WTC11 (cell line): ENCODE data around the gene GTF2H3. TPM values are rescaled to one million over a fixed set of nuclear protein-coding genes. Genes with fewer than 3 reads are reported as not detected.

Experiments used
- AR ChIP-seq: fragments of 250-450 bp; sonication (Bioruptor Pico); IDR thresholded peaks from 2 replicates; pipeline ENCODE4 v1.9.0; 2021; ENCODE audit warnings: mild to moderate bottlenecking
- ATF1 ChIP-seq: sonication (generic); formaldehyde crosslinking; IDR thresholded peaks from 2 replicates; pipeline ENCODE4 v1.8.1; 2023; ENCODE audit warnings: mild to moderate bottlenecking, moderate library complexity, missing genetic modification reagents
- CREM ChIP-seq: sonication (generic); formaldehyde crosslinking; IDR thresholded peaks from 2 replicates; pipeline ENCODE4 v1.8.1; 2022; ENCODE audit warnings: mild to moderate bottlenecking, missing genetic modification reagents, moderate library complexity
- ELF4 ChIP-seq: sonication (generic); formaldehyde crosslinking; IDR thresholded peaks from 2 replicates; pipeline ENCODE4 v1.8.1; 2022; ENCODE audit warnings: low read depth, mild to moderate bottlenecking, moderate library complexity, missing genetic modification reagents
- ETV6 ChIP-seq: sonication (generic); formaldehyde crosslinking; IDR thresholded peaks from 2 replicates; pipeline ENCODE4 v1.8.1; 2022; ENCODE audit warnings: mild to moderate bottlenecking, missing genetic modification reagents
- FOXK1 ChIP-seq: sonication (generic); formaldehyde crosslinking; IDR thresholded peaks from 2 replicates; pipeline ENCODE4 v1.8.0; 2022; ENCODE audit warnings: mild to moderate bottlenecking, moderate library complexity, missing genetic modification reagents
- GTF2I ChIP-seq: fragments of 250-450 bp; sonication (Bioruptor Pico); conservative IDR thresholded peaks from 2 replicates; pipeline ENCODE4 v1.4.0; 2021; ENCODE audit warnings: mild to moderate bottlenecking
- IRF1 ChIP-seq: sonication (generic); formaldehyde crosslinking; IDR thresholded peaks from 2 replicates; pipeline ENCODE4 v1.8.0; 2023; ENCODE audit warnings: missing genetic modification reagents
- JAZF1 ChIP-seq: fragments of 250-450 bp; sonication (Bioruptor Pico); IDR thresholded peaks from 2 replicates; pipeline ENCODE4 v1.9.0; 2021; ENCODE audit warnings: moderate library complexity, mild to moderate bottlenecking, inconsistent platforms
- MYBL2 ChIP-seq: sonication (generic); formaldehyde crosslinking; IDR thresholded peaks from 2 replicates; pipeline ENCODE4 v1.8.1; 2023; ENCODE audit warnings: mild to moderate bottlenecking, moderate library complexity, missing genetic modification reagents
- NFYB ChIP-seq: sonication (generic); formaldehyde crosslinking; conservative IDR thresholded peaks from 2 replicates; pipeline ENCODE4 v1.8.0; 2022; ENCODE audit warnings: low read depth, missing genetic modification reagents
- NR1H2 ChIP-seq: sonication (generic); formaldehyde crosslinking; IDR thresholded peaks from 2 replicates; pipeline ENCODE4 v1.9.0; 2021; ENCODE audit warnings: mild to moderate bottlenecking, moderate library complexity, missing genetic modification reagents
- NR3C1 ChIP-seq: sonication (generic); formaldehyde crosslinking; conservative IDR thresholded peaks from 2 replicates; pipeline ENCODE4 v1.8.1; 2023; ENCODE audit warnings: low read depth, mild to moderate bottlenecking, missing genetic modification reagents
- OVOL2 ChIP-seq: fragments of 250-450 bp; sonication (Bioruptor Pico); IDR thresholded peaks from 2 replicates; pipeline ENCODE4 v1.9.0; 2021; ENCODE audit warnings: mild to moderate bottlenecking, borderline replicate concordance
- SMAD3 ChIP-seq: sonication (generic); formaldehyde crosslinking; IDR thresholded peaks from 2 replicates; pipeline ENCODE4 v1.8.0; 2022; ENCODE audit warnings: missing genetic modification reagents, mild to moderate bottlenecking, borderline replicate concordance
- TEAD4 ChIP-seq: sonication (generic); formaldehyde crosslinking; IDR thresholded peaks from 2 replicates; pipeline ENCODE4 v1.8.0; 2022; ENCODE audit warnings: mild to moderate bottlenecking, missing genetic modification reagents
- ZNF219 ChIP-seq: sonication (generic); formaldehyde crosslinking; IDR thresholded peaks from 2 replicates; pipeline ENCODE4 v1.8.0; 2023; ENCODE audit warnings: missing genetic modification reagents, mild to moderate bottlenecking, borderline replicate concordance
- ZNF416 ChIP-seq: fragments of 250-450 bp; sonication (Bioruptor Pico); IDR thresholded peaks from 2 replicates; pipeline ENCODE4 v1.9.0; 2021; ENCODE audit warnings: mild to moderate bottlenecking, inconsistent platforms
- total RNA-seq: library from RNA; stranded (reverse); gene quantifications from 3 replicates; pipeline ENCODE4 v1.2.3, GENCODE V29; 2021
- TF ChIP-seq, protein P1 (sequence below): sonication (generic); formaldehyde crosslinking; IDR thresholded peaks from 2 replicates; pipeline ENCODE4 v1.8.1; 2023; ENCODE audit warnings: mild to moderate bottlenecking, missing genetic modification reagents, borderline replicate concordance
- TF ChIP-seq, protein P2 (sequence below): sonication (generic); formaldehyde crosslinking; IDR thresholded peaks from 2 replicates; pipeline ENCODE4 v1.8.0; 2022; ENCODE audit warnings: missing genetic modification reagents
- TF ChIP-seq, protein P3 (sequence below): sonication (generic); formaldehyde crosslinking; IDR thresholded peaks from 2 replicates; pipeline ENCODE4 v1.8.1; 2022; ENCODE audit warnings: mild to moderate bottlenecking, moderate library complexity, missing genetic modification reagents
- TF ChIP-seq, protein P4 (sequence below): fragments of 250-450 bp; sonication (Bioruptor Pico); IDR thresholded peaks from 2 replicates; pipeline ENCODE4 v1.9.0; 2021; ENCODE audit warnings: moderate library complexity, mild to moderate bottlenecking, inconsistent platforms, borderline replicate concordance
- TF ChIP-seq, protein P5 (sequence below): sonication (generic); formaldehyde crosslinking; IDR thresholded peaks from 2 replicates; pipeline ENCODE4 v1.8.1; 2023; ENCODE audit warnings: mild to moderate bottlenecking, moderate library complexity, missing genetic modification reagents

The GTF2H3 gene
- total RNA-seq, 1 experiment from 2014 or later = 31.6 TPM

GRCh38 chr12:123601602-123602489 lies 31.8 kb upstream of the GTF2H3 start, which contains the start of gene DDX55 (continued):
- TF ChIP-seq ZNF219 = no peak
- TF ChIP-seq OVOL2 (CRISPR knock-in tag) = no peak
- peak; percentile 80; the same call in 1 of the 2 replicates for TF ChIP-seq SMAD3 (CRISPR knock-in tag)
- TF ChIP-seq TEAD4 (CRISPR knock-in tag) = peak; percentile 68; the same call in 1 of the 2 replicates
- peak; percentile 93 for TF ChIP-seq MYBL2 (CRISPR knock-in tag)
- TF ChIP-seq AR (CRISPR knock-in tag) = no peak
- no peak for TF ChIP-seq ZNF416 (CRISPR knock-in tag)
- no peak for TF ChIP-seq JAZF1 (CRISPR knock-in tag)
- TF ChIP-seq GTF2I (CRISPR knock-in tag) = 0 out of 2 replicates have a peak, but pooled peaks have one; percentile 6
- TF ChIP-seq ELF4 (CRISPR knock-in tag) = no peak
- TF ChIP-seq, protein P1, sequence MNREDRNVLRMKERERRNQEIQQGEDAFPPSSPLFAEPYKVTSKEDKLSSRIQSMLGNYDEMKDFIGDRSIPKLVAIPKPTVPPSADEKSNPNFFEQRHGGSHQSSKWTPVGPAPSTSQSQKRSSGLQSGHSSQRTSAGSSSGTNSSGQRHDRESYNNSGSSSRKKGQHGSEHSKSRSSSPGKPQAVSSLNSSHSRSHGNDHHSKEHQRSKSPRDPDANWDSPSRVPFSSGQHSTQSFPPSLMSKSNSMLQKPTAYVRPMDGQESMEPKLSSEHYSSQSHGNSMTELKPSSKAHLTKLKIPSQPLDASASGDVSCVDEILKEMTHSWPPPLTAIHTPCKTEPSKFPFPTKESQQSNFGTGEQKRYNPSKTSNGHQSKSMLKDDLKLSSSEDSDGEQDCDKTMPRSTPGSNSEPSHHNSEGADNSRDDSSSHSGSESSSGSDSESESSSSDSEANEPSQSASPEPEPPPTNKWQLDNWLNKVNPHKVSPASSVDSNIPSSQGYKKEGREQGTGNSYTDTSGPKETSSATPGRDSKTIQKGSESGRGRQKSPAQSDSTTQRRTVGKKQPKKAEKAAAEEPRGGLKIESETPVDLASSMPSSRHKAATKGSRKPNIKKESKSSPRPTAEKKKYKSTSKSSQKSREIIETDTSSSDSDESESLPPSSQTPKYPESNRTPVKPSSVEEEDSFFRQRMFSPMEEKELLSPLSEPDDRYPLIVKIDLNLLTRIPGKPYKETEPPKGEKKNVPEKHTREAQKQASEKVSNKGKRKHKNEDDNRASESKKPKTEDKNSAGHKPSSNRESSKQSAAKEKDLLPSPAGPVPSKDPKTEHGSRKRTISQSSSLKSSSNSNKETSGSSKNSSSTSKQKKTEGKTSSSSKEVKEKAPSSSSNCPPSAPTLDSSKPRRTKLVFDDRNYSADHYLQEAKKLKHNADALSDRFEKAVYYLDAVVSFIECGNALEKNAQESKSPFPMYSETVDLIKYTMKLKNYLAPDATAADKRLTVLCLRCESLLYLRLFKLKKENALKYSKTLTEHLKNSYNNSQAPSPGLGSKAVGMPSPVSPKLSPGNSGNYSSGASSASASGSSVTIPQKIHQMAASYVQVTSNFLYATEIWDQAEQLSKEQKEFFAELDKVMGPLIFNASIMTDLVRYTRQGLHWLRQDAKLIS (CRISPR knock-in tag) = no peak
- peak; percentile 82; the same call in 1 of the 2 replicates for TF ChIP-seq ETV6
- TF ChIP-seq CREM (CRISPR knock-in tag) = peak; percentile 86
- TF ChIP-seq, protein P2, sequence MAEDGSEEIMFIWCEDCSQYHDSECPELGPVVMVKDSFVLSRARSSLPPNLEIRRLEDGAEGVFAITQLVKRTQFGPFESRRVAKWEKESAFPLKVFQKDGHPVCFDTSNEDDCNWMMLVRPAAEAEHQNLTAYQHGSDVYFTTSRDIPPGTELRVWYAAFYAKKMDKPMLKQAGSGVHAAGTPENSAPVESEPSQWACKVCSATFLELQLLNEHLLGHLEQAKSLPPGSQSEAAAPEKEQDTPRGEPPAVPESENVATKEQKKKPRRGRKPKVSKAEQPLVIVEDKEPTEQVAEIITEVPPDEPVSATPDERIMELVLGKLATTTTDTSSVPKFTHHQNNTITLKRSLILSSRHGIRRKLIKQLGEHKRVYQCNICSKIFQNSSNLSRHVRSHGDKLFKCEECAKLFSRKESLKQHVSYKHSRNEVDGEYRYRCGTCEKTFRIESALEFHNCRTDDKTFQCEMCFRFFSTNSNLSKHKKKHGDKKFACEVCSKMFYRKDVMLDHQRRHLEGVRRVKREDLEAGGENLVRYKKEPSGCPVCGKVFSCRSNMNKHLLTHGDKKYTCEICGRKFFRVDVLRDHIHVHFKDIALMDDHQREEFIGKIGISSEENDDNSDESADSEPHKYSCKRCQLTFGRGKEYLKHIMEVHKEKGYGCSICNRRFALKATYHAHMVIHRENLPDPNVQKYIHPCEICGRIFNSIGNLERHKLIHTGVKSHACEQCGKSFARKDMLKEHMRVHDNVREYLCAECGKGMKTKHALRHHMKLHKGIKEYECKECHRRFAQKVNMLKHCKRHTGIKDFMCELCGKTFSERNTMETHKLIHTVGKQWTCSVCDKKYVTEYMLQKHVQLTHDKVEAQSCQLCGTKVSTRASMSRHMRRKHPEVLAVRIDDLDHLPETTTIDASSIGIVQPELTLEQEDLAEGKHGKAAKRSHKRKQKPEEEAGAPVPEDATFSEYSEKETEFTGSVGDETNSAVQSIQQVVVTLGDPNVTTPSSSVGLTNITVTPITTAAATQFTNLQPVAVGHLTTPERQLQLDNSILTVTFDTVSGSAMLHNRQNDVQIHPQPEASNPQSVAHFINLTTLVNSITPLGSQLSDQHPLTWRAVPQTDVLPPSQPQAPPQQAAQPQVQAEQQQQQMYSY (CRISPR knock-in tag) = peak; percentile 24; the same call in 1 of the 2 replicates
- TF ChIP-seq, protein P3, sequence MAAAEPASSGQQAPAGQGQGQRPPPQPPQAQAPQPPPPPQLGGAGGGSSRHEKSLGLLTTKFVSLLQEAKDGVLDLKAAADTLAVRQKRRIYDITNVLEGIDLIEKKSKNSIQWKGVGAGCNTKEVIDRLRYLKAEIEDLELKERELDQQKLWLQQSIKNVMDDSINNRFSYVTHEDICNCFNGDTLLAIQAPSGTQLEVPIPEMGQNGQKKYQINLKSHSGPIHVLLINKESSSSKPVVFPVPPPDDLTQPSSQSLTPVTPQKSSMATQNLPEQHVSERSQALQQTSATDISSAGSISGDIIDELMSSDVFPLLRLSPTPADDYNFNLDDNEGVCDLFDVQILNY = peak; percentile 72
- TF ChIP-seq NR3C1 (CRISPR knock-in tag) = no peak
- TF ChIP-seq ATF1 (CRISPR knock-in tag) = peak; percentile 88; the same call in 1 of the 2 replicates
- no peak for TF ChIP-seq NR1H2 (CRISPR knock-in tag)
- peak; percentile 96 for TF ChIP-seq FOXK1
- TF ChIP-seq, protein P4, sequence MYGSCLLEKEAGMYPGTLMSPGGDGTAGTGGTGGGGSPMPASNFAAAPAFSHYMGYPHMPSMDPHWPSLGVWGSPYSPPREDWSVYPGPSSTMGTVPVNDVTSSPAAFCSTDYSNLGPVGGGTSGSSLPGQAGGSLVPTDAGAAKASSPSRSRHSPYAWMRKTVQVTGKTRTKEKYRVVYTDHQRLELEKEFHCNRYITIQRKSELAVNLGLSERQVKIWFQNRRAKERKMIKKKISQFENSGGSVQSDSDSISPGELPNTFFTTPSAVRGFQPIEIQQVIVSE = no peak
- peak; percentile 79; the same call in 1 of the 2 replicates for TF ChIP-seq IRF1
- TF ChIP-seq, protein P5, sequence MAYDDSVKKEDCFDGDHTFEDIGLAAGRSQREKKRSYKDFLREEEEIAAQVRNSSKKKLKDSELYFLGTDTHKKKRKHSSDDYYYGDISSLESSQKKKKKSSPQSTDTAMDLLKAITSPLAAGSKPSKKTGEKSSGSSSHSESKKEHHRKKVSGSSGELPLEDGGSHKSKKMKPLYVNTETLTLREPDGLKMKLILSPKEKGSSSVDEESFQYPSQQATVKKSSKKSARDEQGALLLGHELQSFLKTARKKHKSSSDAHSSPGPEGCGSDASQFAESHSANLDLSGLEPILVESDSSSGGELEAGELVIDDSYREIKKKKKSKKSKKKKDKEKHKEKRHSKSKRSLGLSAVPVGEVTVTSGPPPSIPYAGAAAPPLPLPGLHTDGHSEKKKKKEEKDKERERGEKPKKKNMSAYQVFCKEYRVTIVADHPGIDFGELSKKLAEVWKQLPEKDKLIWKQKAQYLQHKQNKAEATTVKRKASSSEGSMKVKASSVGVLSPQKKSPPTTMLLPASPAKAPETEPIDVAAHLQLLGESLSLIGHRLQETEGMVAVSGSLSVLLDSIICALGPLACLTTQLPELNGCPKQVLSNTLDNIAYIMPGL (CRISPR knock-in tag) = peak; percentile 85
- TF ChIP-seq NFYB = peak; percentile 15; the same call in 1 of the 2 replicates
